B cell (primary cell): ENCODE data around the gene FRMPD2.

Experiments used
- EZH2 ChIP-seq: IDR thresholded peaks from 2 replicates; pipeline ENCODE4 v1.6.1; 2012; ENCODE audit warnings: borderline replicate concordance, low read depth, mild to moderate bottlenecking, moderate library complexity, low read length; ENCODE audit not compliant: insufficient read depth, poor library complexity, severe bottlenecking
- TF ChIP-seq, protein P1 (sequence below): fragments of 200-600 bp; IDR thresholded peaks from one replicate; pipeline ENCODE4 v1.8.0; 2022; ENCODE audit warnings: antibody characterized with exemption, mild to moderate bottlenecking

DNA sequence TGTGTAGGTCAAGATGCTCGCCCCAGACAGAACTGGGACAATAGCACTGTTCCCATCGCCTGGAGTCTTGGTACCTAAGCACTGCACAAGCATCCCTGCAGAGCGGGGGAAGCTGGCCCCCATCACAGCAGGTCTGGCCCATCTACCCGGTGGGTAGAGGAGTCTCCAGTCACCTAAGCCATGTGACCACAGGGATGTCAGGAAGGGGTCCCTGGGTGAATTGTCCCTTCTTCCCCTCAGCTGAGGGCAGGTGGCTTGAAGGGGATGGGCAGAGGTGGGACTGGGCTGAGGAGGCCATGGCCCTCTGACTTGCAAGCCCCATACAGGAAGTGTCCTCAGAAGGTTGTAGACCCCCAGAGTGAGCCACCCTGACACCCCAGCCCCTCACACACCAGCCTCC, 39.7 kb downstream of the FRMPD2 start:
- TF ChIP-seq, protein P1, sequence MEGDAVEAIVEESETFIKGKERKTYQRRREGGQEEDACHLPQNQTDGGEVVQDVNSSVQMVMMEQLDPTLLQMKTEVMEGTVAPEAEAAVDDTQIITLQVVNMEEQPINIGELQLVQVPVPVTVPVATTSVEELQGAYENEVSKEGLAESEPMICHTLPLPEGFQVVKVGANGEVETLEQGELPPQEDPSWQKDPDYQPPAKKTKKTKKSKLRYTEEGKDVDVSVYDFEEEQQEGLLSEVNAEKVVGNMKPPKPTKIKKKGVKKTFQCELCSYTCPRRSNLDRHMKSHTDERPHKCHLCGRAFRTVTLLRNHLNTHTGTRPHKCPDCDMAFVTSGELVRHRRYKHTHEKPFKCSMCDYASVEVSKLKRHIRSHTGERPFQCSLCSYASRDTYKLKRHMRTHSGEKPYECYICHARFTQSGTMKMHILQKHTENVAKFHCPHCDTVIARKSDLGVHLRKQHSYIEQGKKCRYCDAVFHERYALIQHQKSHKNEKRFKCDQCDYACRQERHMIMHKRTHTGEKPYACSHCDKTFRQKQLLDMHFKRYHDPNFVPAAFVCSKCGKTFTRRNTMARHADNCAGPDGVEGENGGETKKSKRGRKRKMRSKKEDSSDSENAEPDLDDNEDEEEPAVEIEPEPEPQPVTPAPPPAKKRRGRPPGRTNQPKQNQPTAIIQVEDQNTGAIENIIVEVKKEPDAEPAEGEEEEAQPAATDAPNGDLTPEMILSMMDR, result no peak
- no peak for TF ChIP-seq EZH2
